Gastroesophageal sphincter (tissue), 3 donors: Measurements from ENCODE around the gene HIVEP3.

Source experiments
- EP300 ChIP-seq: sonication (generic); formaldehyde crosslinking; IDR thresholded peaks from one replicate; pipeline ENCODE4 v1.6.1; 2017; ENCODE audit warnings: antibody characterized with exemption, mild to moderate bottlenecking
- POLR2AphosphoS5 ChIP-seq: sonication (generic); formaldehyde crosslinking; IDR thresholded peaks from one replicate; pipeline ENCODE4 v1.6.1; 2017; ENCODE audit warnings: antibody characterized with exemption
- TF ChIP-seq, protein P1 (sequence below), 4 experiments: fragments of 200-600 bp in 2 of 4; fragments of 450-650 bp in 2 of 4; sonication (generic) in 1 of 4; IDR thresholded peaks; one replicate each; pipeline ENCODE4 v1.5.1; 2017 to 2019; ENCODE audit warnings: antibody characterized with exemption in 4 of 4, mild to moderate bottlenecking in 2 of 4, moderate library complexity in 2 of 4

DNA sequence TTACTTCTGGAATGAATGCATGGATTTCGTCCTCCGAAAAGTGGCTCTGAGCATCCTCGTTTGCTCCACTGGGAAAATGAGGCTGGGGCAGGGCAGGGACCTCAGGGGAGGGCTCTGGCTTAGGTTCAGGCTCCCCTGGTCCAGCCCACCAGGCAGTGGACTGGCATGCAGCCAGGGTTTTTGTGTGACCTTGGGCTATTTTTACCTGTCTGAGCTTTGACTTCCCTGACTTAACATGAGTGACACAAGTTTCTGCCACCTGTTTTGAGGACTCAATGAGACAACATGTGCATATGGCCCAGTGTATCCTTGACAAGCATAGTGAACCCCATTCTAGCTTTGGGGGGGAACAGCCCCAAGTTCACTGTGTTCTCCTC is 401.7 kb downstream of the HIVEP3 start:
- no peak for TF ChIP-seq POLR2AphosphoS5
- TF ChIP-seq, protein P1, sequence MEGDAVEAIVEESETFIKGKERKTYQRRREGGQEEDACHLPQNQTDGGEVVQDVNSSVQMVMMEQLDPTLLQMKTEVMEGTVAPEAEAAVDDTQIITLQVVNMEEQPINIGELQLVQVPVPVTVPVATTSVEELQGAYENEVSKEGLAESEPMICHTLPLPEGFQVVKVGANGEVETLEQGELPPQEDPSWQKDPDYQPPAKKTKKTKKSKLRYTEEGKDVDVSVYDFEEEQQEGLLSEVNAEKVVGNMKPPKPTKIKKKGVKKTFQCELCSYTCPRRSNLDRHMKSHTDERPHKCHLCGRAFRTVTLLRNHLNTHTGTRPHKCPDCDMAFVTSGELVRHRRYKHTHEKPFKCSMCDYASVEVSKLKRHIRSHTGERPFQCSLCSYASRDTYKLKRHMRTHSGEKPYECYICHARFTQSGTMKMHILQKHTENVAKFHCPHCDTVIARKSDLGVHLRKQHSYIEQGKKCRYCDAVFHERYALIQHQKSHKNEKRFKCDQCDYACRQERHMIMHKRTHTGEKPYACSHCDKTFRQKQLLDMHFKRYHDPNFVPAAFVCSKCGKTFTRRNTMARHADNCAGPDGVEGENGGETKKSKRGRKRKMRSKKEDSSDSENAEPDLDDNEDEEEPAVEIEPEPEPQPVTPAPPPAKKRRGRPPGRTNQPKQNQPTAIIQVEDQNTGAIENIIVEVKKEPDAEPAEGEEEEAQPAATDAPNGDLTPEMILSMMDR (IDR thresholded peaks at IDR 0.05) = no peak
- TF ChIP-seq EP300 = no peak
